ENCODE results near the gene TBX6. TPM values are rescaled to one million over a fixed set of nuclear protein-coding genes. Genes with fewer than 3 reads are reported as not detected.
A peak's percentile ranks its signal among the peaks of the same experiment; 100 is the strongest.

Gene TBX6
- total RNA-seq, 1 experiment from 2014 or later: 0.49 TPM

DNA sequence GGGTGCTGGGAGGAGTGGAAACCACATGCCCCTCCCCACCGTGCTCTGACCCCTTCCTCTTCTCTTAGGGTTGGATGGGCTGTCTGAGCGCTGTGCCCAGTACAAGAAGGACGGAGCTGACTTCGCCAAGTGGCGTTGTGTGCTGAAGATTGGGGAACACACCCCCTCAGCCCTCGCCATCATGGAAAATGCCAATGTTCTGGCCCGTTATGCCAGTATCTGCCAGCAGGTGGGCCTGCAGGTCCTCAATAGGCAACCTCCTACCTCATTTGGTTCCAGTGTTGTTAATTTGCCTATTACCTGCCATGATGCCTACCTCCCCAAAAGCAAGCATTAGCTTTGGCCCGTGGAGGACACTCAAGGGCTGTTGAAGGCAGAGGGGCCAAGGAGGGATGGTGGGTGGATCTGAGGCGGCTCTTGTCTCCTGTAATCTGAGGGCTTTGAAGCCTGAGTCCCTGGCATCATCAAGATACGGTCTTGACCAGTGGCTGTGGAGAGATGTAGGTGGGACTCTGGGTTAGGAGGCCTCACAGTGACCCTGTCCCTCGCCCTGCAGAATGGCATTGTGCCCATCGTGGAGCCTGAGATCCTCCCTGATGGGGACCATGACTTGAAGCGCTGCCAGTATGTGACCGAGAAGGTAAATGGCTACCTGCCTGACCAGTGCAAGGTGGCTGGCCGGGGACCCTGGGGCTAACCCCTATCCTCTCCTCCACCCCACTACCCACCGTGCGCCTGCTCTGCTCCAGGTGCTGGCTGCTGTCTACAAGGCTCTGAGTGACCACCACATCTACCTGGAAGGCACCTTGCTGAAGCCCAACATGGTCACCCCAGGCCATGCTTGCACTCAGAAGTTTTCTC, 22.7 kb downstream of the TBX6 start:
- Histone ChIP-seq H3K27ac (ENCODE audit: low read depth, low read length, poor library complexity, severe bottlenecking) (peak overlapping the region; percentile 6), H3K36me3 (ENCODE audit: insufficient read depth, low read length, poor library complexity, severe bottlenecking) (peaks cover 65% of the 10 kb centered on the region), H3K4me3 (ENCODE audit: low read depth, low read length, poor library complexity, severe bottlenecking) (no peak overlapping the region), H3K9me3 (ENCODE audit: low read depth, low read length, poor library complexity, severe bottlenecking) (no peaks in the 10 kb centered on the region), H3K27me3 (replicated peaks; ENCODE audit: insufficient read depth, low read depth, low read length, poor library complexity) (no peaks in the 10 kb centered on the region), H3K4me1 (ENCODE audit: insufficient read depth, low read length, poor library complexity, severe bottlenecking) (peaks cover 32% of the 10 kb centered on the region)
- CTCF ChIA-PET: no interaction called here
- DNase-seq (ENCODE audit: low spot score): peak; percentile 54
- BruUV-seq (replicated peaks): no TSS peak
- POLR2A ChIA-PET (ENCODE audit: low non-redundant PET): interaction anchor here (0.8 kb wide), 1 partner anchor 11 kb away, joined by 4 read pairs; no protein-coding TSS in a partner anchor
- intact Hi-C loops (cut with micrococcal nuclease; ENCODE audit: unreplicated experiment): loop anchor here (10.0 kb wide), 1 partner anchor 626 kb away; the partner anchor contains the start of gene SRCAP
- TF ChIP-seq, protein P1, sequence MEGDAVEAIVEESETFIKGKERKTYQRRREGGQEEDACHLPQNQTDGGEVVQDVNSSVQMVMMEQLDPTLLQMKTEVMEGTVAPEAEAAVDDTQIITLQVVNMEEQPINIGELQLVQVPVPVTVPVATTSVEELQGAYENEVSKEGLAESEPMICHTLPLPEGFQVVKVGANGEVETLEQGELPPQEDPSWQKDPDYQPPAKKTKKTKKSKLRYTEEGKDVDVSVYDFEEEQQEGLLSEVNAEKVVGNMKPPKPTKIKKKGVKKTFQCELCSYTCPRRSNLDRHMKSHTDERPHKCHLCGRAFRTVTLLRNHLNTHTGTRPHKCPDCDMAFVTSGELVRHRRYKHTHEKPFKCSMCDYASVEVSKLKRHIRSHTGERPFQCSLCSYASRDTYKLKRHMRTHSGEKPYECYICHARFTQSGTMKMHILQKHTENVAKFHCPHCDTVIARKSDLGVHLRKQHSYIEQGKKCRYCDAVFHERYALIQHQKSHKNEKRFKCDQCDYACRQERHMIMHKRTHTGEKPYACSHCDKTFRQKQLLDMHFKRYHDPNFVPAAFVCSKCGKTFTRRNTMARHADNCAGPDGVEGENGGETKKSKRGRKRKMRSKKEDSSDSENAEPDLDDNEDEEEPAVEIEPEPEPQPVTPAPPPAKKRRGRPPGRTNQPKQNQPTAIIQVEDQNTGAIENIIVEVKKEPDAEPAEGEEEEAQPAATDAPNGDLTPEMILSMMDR (conservative IDR thresholded peaks at IDR 0.05; ENCODE audit: low read depth, low read length): peak; percentile 56
- TF ChIP-seq EZH2 (IDR thresholded peaks at IDR 0.05; ENCODE audit: borderline replicate concordance, low read depth, low read length, poor library complexity, severe bottlenecking): no peak

GRCh38 chr16:30068333-30068732, 23.4 kb downstream of the TBX6 start:
- Histone ChIP-seq H3K27ac (ENCODE audit: low read depth, low read length, poor library complexity, severe bottlenecking) (peak overlapping the region; percentile 6), H3K9me3 (ENCODE audit: low read depth, low read length, poor library complexity, severe bottlenecking) (no peaks in the 10 kb centered on the region), H3K27me3 (replicated peaks; ENCODE audit: insufficient read depth, low read depth, low read length, poor library complexity) (no peaks in the 10 kb centered on the region), H3K36me3 (ENCODE audit: insufficient read depth, low read length, poor library complexity, severe bottlenecking) (peaks cover 65% of the 10 kb centered on the region), H3K4me3 (ENCODE audit: low read depth, low read length, poor library complexity, severe bottlenecking) (no peak overlapping the region), H3K4me1 (ENCODE audit: insufficient read depth, low read length, poor library complexity, severe bottlenecking) (peaks cover 38% of the 10 kb centered on the region)
- DNase-seq (ENCODE audit: low spot score): no peak
- BruUV-seq (replicated peaks): no TSS peak
- CTCF ChIA-PET: no interaction called here
- intact Hi-C loops (cut with micrococcal nuclease; ENCODE audit: unreplicated experiment): loop anchor here (10.0 kb wide), 1 partner anchor 626 kb away; the partner anchor contains the start of gene SRCAP
- POLR2A ChIA-PET (ENCODE audit: low non-redundant PET): no interaction called here
- TF ChIP-seq EZH2 (IDR thresholded peaks at IDR 0.05; ENCODE audit: borderline replicate concordance, low read depth, low read length, poor library complexity, severe bottlenecking): no peak
- TF ChIP-seq, protein P1 (conservative IDR thresholded peaks at IDR 0.05; ENCODE audit: low read depth, low read length): no peak

DNA sequence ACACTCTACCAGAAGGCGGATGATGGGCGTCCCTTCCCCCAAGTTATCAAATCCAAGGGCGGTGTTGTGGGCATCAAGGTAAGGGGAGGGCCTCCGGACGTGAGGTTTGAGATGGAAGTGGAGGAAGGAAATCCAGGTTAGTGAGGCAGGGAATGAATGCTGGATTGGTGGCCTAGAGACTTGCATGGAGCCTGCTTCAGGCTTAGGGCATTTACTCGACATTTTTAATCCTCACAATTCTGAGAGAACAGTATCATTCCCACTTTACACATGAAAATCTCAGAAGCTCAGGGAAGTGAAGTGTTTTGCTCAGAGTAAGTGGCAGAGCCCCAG, 24.2 kb downstream of the TBX6 start:
- Histone ChIP-seq H3K27me3 (replicated peaks; ENCODE audit: insufficient read depth, low read depth, low read length, poor library complexity) (no peaks in the 10 kb centered on the region), H3K4me1 (ENCODE audit: insufficient read depth, low read length, poor library complexity, severe bottlenecking) (peaks cover 38% of the 10 kb centered on the region), H3K27ac (ENCODE audit: low read depth, low read length, poor library complexity, severe bottlenecking) (peak overlapping the region; percentile 97), H3K9me3 (ENCODE audit: low read depth, low read length, poor library complexity, severe bottlenecking) (no peaks in the 10 kb centered on the region), H3K4me3 (ENCODE audit: low read depth, low read length, poor library complexity, severe bottlenecking) (peak overlapping the region; percentile 85), H3K36me3 (ENCODE audit: insufficient read depth, low read length, poor library complexity, severe bottlenecking) (peaks cover 63% of the 10 kb centered on the region)
- ChIA-PET CTCF (no interaction called here), POLR2A (ENCODE audit: low non-redundant PET) (interaction anchor here (0.5 kb wide), 1 partner anchor 20 kb away, joined by 19 read pairs; no protein-coding TSS in a partner anchor)
- intact Hi-C loops (cut with micrococcal nuclease; ENCODE audit: unreplicated experiment): loop anchor here (10.0 kb wide), 1 partner anchor 627 kb away; the partner anchor contains the start of gene SRCAP
- TF ChIP-seq, protein P1 (conservative IDR thresholded peaks at IDR 0.05; ENCODE audit: low read depth, low read length): no peak
- TF ChIP-seq EZH2 (IDR thresholded peaks at IDR 0.05; ENCODE audit: borderline replicate concordance, low read depth, low read length, poor library complexity, severe bottlenecking): no peak
- no TSS peak for BruUV-seq (replicated peaks)
- no peak for DNase-seq (ENCODE audit: low spot score)

All from A673 (cell line).